SHP77 (cell line): ENCODE results near the gene C15orf39.

Source experiments
- DNase-seq, 2 experiments: peaks; one replicate each; lab custom pipeline; 2025; lab: John Stamatoyannopoulos, UW

Gene C15orf39

DNA sequence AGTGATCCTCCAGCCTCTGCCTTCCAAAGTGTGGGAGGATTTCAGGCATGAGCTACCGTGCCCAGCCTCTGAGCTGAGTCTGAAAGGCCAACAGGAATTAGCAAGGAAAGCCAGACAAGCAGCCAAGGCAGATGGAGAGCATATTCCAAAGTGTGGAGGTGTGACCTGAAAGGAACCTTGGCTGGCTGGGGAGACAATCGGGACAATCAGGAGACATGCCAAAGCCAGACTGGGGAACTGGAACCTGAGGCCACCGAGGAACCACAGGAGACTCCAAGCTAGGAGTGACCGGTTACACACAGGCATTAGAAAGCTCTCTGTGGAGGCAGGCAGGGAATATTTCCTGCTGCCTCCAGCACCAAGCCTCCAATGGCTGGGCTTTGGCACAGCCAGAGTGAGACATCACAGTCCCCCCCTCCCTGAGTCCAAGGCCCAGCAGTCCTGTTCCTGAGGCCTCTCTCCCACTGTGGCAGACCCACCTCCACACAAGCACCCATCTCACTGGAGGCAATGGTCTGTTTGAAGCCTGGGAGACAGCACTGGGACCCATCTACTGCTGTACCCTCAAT, 4.5 kb upstream of the C15orf39 start:
- no peak for DNase-seq

- peak; percentile 95 to 96 for DNase-seq
Observed at GRCh38 chr15:75198560-75199356, 2.9 kb upstream of the C15orf39 start.

GRCh38 chr15:75199357-75199940, 2.2 kb upstream of the C15orf39 start:
- DNase-seq = no peak

- DNase-seq = no peak
Observed at GRCh38 chr15:75200391-75200764, 1.3 kb upstream of the C15orf39 start.

DNA sequence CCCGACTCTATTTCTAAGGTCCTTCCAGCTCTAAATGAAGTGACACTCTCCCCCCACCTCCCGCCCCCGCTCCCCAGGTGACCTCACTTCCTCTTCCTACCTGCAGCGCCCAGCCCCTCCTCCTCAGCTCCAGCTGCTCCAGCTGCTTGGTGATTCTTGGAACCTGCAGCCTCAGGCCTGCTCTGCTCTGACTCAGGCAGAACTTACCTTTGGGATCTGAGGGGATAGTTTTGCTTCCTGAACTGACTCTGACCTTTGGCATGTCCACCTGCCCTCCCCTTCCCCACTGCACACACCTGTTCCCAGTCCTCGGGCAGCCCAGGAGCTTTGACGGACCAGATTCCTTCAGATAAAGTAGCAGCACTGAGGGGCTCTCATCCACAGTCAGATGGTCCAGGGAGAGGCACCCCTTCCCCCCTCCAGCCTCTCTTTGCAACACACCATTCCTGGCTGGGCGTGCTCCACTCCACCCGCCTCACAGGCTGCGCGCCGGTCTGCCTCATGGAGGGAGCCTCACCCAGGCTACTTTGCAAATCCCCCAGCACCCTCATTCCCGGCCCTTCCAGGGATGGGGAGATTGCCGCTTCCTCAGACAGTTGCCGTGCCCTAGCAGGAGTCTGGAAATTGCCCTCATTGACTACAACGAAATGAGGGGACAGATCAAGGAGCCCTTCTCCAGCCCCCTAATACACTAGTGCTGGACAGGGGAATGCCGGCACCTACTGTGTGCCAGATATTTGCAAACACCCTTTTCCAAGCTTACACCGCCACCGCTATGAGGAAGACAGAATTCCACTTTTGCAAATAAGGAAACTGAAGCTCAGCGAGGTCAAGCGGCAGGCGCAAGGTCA, 692 bp upstream of the C15orf39 start:
- DNase-seq = peak; percentile 40 to 73

DNA sequence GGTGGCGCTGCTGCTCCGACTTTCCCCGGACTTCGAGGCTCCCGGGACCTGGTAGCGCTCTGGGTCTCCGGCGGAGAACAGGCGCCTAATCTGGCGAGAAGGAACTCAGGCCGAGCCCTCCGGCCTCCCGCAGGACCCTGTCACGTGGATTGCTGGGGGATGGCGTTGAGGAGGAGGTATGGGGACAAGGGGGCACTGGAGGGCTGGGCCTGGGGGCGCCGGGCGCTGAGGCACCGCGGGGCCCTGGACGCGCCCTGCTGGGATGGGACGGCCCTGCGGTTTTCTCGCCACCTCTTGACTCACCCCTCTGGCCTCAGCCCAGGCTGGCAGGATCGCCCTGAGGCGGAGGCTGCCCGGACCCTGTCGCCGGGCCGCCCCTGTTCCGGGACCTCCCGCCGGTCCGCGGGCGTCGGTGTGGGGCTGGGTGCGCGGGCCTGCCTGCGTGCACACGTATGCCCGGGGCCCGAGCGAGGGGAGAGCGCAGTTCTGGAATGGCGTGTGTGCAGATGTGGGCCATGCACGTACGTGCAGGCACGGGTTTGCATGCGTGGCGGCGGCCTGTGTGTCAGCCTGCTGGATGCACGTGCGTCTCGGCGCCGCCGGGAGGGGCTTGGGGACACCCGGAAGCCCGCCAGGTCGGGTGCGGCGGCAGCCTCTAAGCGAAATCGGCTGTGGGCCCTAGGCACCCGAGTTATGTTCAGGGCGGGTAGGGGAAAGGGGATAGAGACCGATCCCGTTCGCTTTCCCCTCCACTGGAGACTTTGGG, 752 bp downstream of the C15orf39 start:
- peak; percentile 5 to 53 for DNase-seq

GRCh38 chr15:75203017-75203907, 1.6 kb downstream of the C15orf39 start:
- no peak for DNase-seq

DNA sequence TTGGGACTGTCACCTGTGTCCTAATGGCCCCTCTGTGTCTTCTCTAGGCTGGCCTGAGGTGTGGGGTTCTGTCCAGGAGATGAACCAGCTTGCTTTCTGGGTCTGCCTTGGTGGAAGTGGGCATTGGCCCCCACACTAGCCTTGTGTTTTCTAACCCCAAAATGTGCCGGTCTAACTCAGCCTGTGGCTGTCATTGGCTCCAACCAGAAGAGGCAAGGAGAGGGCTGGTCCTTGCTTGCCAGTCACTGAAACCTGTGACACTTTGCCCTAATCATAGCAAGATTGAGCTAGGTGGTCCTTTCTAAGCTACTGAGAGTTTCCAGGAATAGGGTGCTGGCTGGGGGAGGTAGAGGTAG, 2.2 kb downstream of the C15orf39 start:
- DNase-seq = no peak

DNA sequence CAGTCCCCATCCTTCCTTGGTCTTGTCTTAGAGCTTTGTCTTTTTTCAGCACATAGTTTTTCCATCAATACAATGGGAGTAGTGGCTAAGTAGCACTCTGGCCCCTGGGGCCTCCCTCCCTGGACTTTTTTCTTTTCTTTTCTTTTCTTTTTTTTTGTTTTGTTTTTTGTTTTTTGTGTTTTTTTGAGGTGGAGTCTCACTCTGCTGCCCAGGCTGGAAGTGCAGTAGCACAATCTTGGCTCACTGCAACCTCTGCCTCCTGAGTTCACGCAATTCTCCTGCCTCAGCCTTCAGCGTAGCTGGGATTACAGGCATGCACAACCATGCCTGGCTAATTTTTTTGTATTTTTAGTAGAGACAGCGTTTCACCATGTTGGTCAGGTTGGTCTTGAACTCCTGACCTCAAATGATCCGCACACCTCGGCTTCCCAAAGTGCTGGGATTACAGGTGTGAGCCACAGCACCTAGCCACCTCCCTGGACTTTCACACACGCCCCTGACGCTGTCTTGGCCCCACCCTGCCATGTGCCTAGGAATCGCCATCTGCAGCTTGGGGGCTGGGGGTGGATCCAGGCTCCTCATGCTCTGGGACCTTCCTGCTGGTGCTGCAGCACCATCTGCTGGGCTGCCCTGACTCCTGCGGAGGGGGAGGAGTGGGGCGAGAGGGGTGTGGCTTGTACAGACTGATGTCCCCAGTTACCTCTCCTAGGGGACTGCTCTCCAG, 2.8 kb downstream of the C15orf39 start:
- peak; percentile 91 to 92 for DNase-seq

DNA sequence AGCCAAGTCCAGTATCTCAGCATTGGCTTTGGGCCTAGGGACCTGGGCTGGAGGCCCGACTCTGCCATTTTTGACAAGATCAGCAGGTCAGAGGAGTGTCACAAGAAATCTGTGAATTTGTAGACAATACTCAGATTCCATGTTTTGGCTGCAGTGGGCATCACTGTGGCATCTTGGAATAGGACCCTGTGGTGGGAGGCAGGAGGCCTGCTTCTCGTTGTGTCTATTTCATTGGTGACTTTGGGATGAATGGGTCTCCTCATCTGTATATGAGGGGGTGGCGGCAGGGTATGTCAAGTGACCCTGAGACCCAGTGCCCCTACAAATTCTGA, 3.3 kb downstream of the C15orf39 start:
- no peak for DNase-seq

- DNase-seq = no peak
Observed at GRCh38 chr15:75206006-75206405, 4.3 kb downstream of the C15orf39 start.

- no peak for DNase-seq
Observed at GRCh38 chr15:75206803-75207617, 5.3 kb downstream of the C15orf39 start.

GRCh38 chr15:75207618-75208500, 6.2 kb downstream of the C15orf39 start:
- DNase-seq = no peak

DNA sequence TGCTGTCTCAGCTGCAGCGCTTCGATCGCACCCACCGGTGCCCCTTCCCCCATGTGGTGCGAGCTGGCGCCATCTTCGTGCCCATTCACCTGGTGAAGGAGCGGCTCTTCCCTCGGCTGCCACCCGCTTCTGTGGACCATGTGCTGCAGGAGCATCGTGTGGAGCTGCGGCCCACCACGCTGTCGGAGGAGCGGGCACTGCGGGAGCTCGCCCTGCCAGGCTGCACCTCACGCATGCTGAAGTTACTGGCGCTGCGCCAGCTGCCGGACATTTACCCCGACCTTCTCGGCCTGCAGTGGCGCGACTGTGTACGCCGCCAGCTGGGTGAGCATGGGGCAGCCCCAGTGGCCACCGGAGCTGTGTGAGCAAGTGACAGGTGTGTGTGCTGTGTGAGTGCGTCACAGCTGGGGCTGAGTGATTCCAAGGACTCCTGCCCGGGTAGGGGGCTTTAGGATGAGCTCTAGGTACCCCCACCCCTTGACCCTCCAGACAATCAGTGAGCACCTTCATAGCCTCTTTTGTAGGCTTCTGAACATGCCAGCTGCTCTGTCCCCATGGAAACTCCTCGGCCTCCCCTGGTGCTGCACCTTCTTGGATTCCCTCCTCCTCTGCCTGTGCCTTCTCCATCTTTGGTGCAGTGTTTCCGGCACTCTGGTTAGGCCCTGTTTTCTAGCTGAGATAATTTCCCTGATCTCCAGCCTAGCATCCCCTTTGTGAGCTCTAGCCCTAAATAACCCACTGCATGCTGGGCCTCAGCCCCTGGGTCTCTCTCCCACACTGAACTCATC, 7.0 kb downstream of the C15orf39 start:
- peak; percentile 9 to 47 for DNase-seq

- no peak for DNase-seq
Observed at GRCh38 chr15:75209289-75209676, 7.6 kb downstream of the C15orf39 start.

- no peak for DNase-seq
Observed at GRCh38 chr15:75210811-75211230, 9.1 kb downstream of the C15orf39 start.

DNA sequence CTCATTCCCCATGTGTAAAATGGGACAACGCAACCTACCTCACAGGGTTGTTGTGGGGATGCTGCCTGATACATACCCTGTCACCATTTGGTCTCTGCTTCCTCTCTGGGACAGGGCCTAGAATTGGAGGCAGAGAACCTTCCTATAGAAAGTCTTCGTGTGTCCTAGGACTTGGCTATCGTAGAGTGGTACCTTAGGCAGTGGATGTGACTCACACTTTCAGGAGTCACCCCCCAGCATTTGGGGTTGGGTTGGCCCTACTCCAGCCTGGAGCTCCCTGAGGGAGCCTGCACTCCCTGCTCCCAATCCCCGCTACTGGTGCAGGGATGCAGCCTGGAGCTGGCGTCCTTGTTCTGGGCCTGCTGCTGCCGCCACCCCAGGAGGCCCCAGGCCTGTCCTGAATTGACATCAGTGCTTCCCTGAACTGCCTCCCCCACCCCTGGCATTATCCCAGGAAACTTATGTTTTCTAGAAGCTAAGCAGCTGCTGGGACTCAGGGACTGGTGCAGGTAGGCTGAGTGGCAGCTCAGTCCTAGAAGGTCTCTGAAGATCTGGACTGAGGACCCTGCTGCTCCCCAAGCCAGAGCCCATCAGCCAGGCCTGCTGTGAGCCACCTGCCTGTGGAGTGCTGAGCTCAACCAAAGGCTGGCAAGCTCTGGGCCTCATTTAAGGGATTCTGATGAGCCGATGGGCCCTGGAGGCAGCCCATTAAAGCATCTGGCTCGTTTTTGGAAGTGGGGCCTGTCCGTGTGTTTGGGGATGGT, 9.9 kb downstream of the C15orf39 start:
- no peak for DNase-seq
